Sigmoid colon (tissue), 4 donors: Measurements from ENCODE around the gene SNX20.

Source experiments
- POLR2A ChIP-seq, 2 donors: fragments of 450-650 bp; IDR thresholded peaks; one replicate each; pipeline ENCODE4 v1.6.1; 2016; ENCODE audit warnings: antibody characterized with exemption in 2 of 2, mild to moderate bottlenecking in 2 of 2, moderate library complexity in 2 of 2
- POLR2AphosphoS5 ChIP-seq, 4 donors: sonication (generic); formaldehyde crosslinking; IDR thresholded peaks; one replicate each; pipeline ENCODE4 v1.6.1; 2017; ENCODE audit warnings: antibody characterized with exemption in 4 of 4
- TF ChIP-seq, protein P1 (sequence below), 4 experiments: fragments of 450-650 bp in 3 of 4; fragments of 200-600 bp in 1 of 4; IDR thresholded peaks; one replicate each; pipeline ENCODE4 v1.5.1; 2016 to 2019; ENCODE audit warnings: antibody characterized with exemption in 4 of 4, mild to moderate bottlenecking in 3 of 4, moderate library complexity in 2 of 4

DNA sequence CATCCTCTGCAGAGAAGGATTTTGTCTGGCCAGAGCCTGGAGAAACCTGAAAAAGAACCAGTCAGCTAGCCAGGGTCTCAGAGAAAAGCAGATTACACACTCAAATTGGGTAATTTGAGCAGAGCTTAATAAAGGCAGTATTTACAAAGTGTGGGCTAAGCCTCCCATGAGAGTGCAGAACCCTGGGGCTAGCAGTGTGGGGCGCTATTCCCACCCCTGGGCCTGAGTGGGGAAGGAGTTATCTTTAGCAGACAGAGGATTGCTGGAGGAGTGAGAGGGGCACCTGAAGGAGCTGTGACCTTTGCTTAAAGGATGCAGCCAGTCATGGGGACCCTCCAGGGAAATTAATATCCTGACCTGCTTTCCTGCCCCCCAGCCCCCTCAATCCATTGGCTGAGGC is 46.2 kb downstream of the SNX20 start:
- TF ChIP-seq, protein P1, sequence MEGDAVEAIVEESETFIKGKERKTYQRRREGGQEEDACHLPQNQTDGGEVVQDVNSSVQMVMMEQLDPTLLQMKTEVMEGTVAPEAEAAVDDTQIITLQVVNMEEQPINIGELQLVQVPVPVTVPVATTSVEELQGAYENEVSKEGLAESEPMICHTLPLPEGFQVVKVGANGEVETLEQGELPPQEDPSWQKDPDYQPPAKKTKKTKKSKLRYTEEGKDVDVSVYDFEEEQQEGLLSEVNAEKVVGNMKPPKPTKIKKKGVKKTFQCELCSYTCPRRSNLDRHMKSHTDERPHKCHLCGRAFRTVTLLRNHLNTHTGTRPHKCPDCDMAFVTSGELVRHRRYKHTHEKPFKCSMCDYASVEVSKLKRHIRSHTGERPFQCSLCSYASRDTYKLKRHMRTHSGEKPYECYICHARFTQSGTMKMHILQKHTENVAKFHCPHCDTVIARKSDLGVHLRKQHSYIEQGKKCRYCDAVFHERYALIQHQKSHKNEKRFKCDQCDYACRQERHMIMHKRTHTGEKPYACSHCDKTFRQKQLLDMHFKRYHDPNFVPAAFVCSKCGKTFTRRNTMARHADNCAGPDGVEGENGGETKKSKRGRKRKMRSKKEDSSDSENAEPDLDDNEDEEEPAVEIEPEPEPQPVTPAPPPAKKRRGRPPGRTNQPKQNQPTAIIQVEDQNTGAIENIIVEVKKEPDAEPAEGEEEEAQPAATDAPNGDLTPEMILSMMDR (IDR thresholded peaks at IDR 0.05) = no peak
- TF ChIP-seq POLR2AphosphoS5 (IDR thresholded peaks at IDR 0.05) = no peak
- no peak for TF ChIP-seq POLR2A (IDR thresholded peaks at IDR 0.05)
